ENCODE data around the gene NRXN3.

The NRXN3 gene

GRCh38 chr14:78829274-78829673, 659.1 kb downstream of the NRXN3 start:
- H3K27me3 Mint-ChIP-seq, result no peaks in the 10 kb centered on the region
- no peaks in the 10 kb centered on the region for H3K36me3 Mint-ChIP-seq (ENCODE audit: low read depth)
- no peak overlapping the region for H3K27ac Mint-ChIP-seq
- no peaks in the 10 kb centered on the region for H3K4me1 Mint-ChIP-seq (ENCODE audit: low read depth)
- no peak overlapping the region for H3K4me3 Mint-ChIP-seq
- H3K9me3 Mint-ChIP-seq, result no peaks in the 10 kb centered on the region
- intact Hi-C loops (cut with micrococcal nuclease), result no loop called here

- no peaks in the 10 kb centered on the region for H3K27me3 Mint-ChIP-seq
- intact Hi-C loops (cut with micrococcal nuclease), result no loop called here
- no peaks in the 10 kb centered on the region for H3K9me3 Mint-ChIP-seq
- H3K4me1 Mint-ChIP-seq (ENCODE audit: low read depth), result no peaks in the 10 kb centered on the region
- H3K36me3 Mint-ChIP-seq (ENCODE audit: low read depth), result no peaks in the 10 kb centered on the region
- H3K27ac Mint-ChIP-seq, result no peak overlapping the region
- H3K4me3 Mint-ChIP-seq, result no peak overlapping the region
Measured at GRCh38 chr14:78834766-78835451, 664.7 kb downstream of the NRXN3 start.

- no peak overlapping the region for H3K4me3 Mint-ChIP-seq
- intact Hi-C loops (cut with micrococcal nuclease), result no loop called here
- no peaks in the 10 kb centered on the region for H3K4me1 Mint-ChIP-seq (ENCODE audit: low read depth)
- no peaks in the 10 kb centered on the region for H3K36me3 Mint-ChIP-seq (ENCODE audit: low read depth)
- H3K27ac Mint-ChIP-seq, result no peak overlapping the region
- H3K9me3 Mint-ChIP-seq, result no peaks in the 10 kb centered on the region
- H3K27me3 Mint-ChIP-seq, result no peaks in the 10 kb centered on the region
Measured at GRCh38 chr14:78835909-78836308, 665.7 kb downstream of the NRXN3 start.

GRCh38 chr14:78836777-78837176, 666.6 kb downstream of the NRXN3 start:
- H3K4me1 Mint-ChIP-seq (ENCODE audit: low read depth), result no peaks in the 10 kb centered on the region
- no peak overlapping the region for H3K4me3 Mint-ChIP-seq
- H3K27me3 Mint-ChIP-seq, result no peaks in the 10 kb centered on the region
- intact Hi-C loops (cut with micrococcal nuclease), result no loop called here
- no peak overlapping the region for H3K27ac Mint-ChIP-seq
- no peaks in the 10 kb centered on the region for H3K36me3 Mint-ChIP-seq (ENCODE audit: low read depth)
- no peaks in the 10 kb centered on the region for H3K9me3 Mint-ChIP-seq

- Mint-ChIP-seq H3K27me3 (no peaks in the 10 kb centered on the region), H3K36me3 (ENCODE audit: low read depth) (no peaks in the 10 kb centered on the region), H3K27ac (no peak overlapping the region), H3K4me3 (no peak overlapping the region), H3K4me1 (ENCODE audit: low read depth) (no peaks in the 10 kb centered on the region), H3K9me3 (no peaks in the 10 kb centered on the region)
- intact Hi-C loops (cut with micrococcal nuclease), result no loop called here
Measured at GRCh38 chr14:78838959-78839358, 668.8 kb downstream of the NRXN3 start.

- no peak overlapping the region for H3K27ac Mint-ChIP-seq
- intact Hi-C loops (cut with micrococcal nuclease), result loop anchor here (10.0 kb wide), 1 partner anchor 816 kb away; no protein-coding TSS in a partner anchor
- no peaks in the 10 kb centered on the region for H3K4me1 Mint-ChIP-seq (ENCODE audit: low read depth)
- no peaks in the 10 kb centered on the region for H3K36me3 Mint-ChIP-seq (ENCODE audit: low read depth)
- no peak overlapping the region for H3K4me3 Mint-ChIP-seq
- no peaks in the 10 kb centered on the region for H3K27me3 Mint-ChIP-seq
- H3K9me3 Mint-ChIP-seq, result no peaks in the 10 kb centered on the region
Measured at GRCh38 chr14:78840898-78841297, 670.7 kb downstream of the NRXN3 start.

- Mint-ChIP-seq H3K27me3 (no peaks in the 10 kb centered on the region), H3K4me3 (no peak overlapping the region), H3K9me3 (no peaks in the 10 kb centered on the region), H3K4me1 (ENCODE audit: low read depth) (no peaks in the 10 kb centered on the region), H3K36me3 (ENCODE audit: low read depth) (no peaks in the 10 kb centered on the region), H3K27ac (no peak overlapping the region)
- intact Hi-C loops (cut with micrococcal nuclease), result loop anchor here (10.0 kb wide), 1 partner anchor 823 kb away; no protein-coding TSS in a partner anchor
Measured at GRCh38 chr14:78847801-78848200, 677.6 kb downstream of the NRXN3 start.

GRCh38 chr14:78848234-78848820, 678.2 kb downstream of the NRXN3 start:
- no peak overlapping the region for H3K4me3 Mint-ChIP-seq
- H3K27ac Mint-ChIP-seq, result no peak overlapping the region
- H3K4me1 Mint-ChIP-seq (ENCODE audit: low read depth), result no peaks in the 10 kb centered on the region
- no peaks in the 10 kb centered on the region for H3K9me3 Mint-ChIP-seq
- intact Hi-C loops (cut with micrococcal nuclease), result loop anchor here (10.0 kb wide), 1 partner anchor 824 kb away; no protein-coding TSS in a partner anchor
- H3K36me3 Mint-ChIP-seq (ENCODE audit: low read depth), result no peaks in the 10 kb centered on the region
- no peaks in the 10 kb centered on the region for H3K27me3 Mint-ChIP-seq

- intact Hi-C loops (cut with micrococcal nuclease), result loop anchor here (10.0 kb wide), 1 partner anchor 825 kb away; no protein-coding TSS in a partner anchor
- H3K27ac Mint-ChIP-seq, result no peak overlapping the region
Measured at GRCh38 chr14:78849952-78850351, 679.8 kb downstream of the NRXN3 start.

GRCh38 chr14:78851189-78851588, 681.0 kb downstream of the NRXN3 start:
- Mint-ChIP-seq H3K36me3 (ENCODE audit: low read depth) (no peaks in the 10 kb centered on the region), H3K4me1 (ENCODE audit: low read depth) (no peaks in the 10 kb centered on the region), H3K4me3 (no peak overlapping the region), H3K27me3 (no peaks in the 10 kb centered on the region), H3K27ac (no peak overlapping the region), H3K9me3 (no peaks in the 10 kb centered on the region)
- intact Hi-C loops (cut with micrococcal nuclease), result no loop called here

More at GRCh38 chr14:78849952-78850351, 679.8 kb downstream of the NRXN3 start:
- no peaks in the 10 kb centered on the region for H3K36me3 Mint-ChIP-seq (ENCODE audit: low read depth)
- no peaks in the 10 kb centered on the region for H3K4me1 Mint-ChIP-seq (ENCODE audit: low read depth)
- no peaks in the 10 kb centered on the region for H3K9me3 Mint-ChIP-seq
- H3K4me3 Mint-ChIP-seq, result no peak overlapping the region
- no peaks in the 10 kb centered on the region for H3K27me3 Mint-ChIP-seq

GRCh38 chr14:78852040-78852439, 681.9 kb downstream of the NRXN3 start:
- H3K36me3 Mint-ChIP-seq (ENCODE audit: low read depth), result no peaks in the 10 kb centered on the region
- intact Hi-C loops (cut with micrococcal nuclease), result no loop called here
- H3K27me3 Mint-ChIP-seq, result no peaks in the 10 kb centered on the region
- no peaks in the 10 kb centered on the region for H3K4me1 Mint-ChIP-seq (ENCODE audit: low read depth)
- no peak overlapping the region for H3K4me3 Mint-ChIP-seq
- H3K27ac Mint-ChIP-seq, result no peak overlapping the region
- no peaks in the 10 kb centered on the region for H3K9me3 Mint-ChIP-seq

GRCh38 chr14:78857974-78858373, 687.8 kb downstream of the NRXN3 start:
- intact Hi-C loops (cut with micrococcal nuclease), result no loop called here
- Mint-ChIP-seq H3K27ac (no peak overlapping the region), H3K36me3 (ENCODE audit: low read depth) (no peaks in the 10 kb centered on the region), H3K4me3 (no peak overlapping the region), H3K27me3 (no peaks in the 10 kb centered on the region), H3K9me3 (no peaks in the 10 kb centered on the region), H3K4me1 (ENCODE audit: low read depth) (no peaks in the 10 kb centered on the region)

- no peaks in the 10 kb centered on the region for H3K4me1 Mint-ChIP-seq (ENCODE audit: low read depth)
- intact Hi-C loops (cut with micrococcal nuclease), result no loop called here
- no peak overlapping the region for H3K4me3 Mint-ChIP-seq
- H3K9me3 Mint-ChIP-seq, result no peaks in the 10 kb centered on the region
- H3K27me3 Mint-ChIP-seq, result no peaks in the 10 kb centered on the region
- H3K27ac Mint-ChIP-seq, result no peak overlapping the region
- no peaks in the 10 kb centered on the region for H3K36me3 Mint-ChIP-seq (ENCODE audit: low read depth)
Measured at GRCh38 chr14:78863143-78863542, 693.0 kb downstream of the NRXN3 start.

GRCh38 chr14:78872837-78873236, 702.7 kb downstream of the NRXN3 start:
- Mint-ChIP-seq H3K36me3 (ENCODE audit: low read depth) (no peaks in the 10 kb centered on the region), H3K9me3 (no peaks in the 10 kb centered on the region), H3K4me1 (ENCODE audit: low read depth) (no peaks in the 10 kb centered on the region), H3K27ac (no peak overlapping the region), H3K4me3 (no peak overlapping the region), H3K27me3 (no peaks in the 10 kb centered on the region)
- intact Hi-C loops (cut with micrococcal nuclease), result no loop called here

- H3K36me3 Mint-ChIP-seq (ENCODE audit: low read depth), result no peaks in the 10 kb centered on the region
- no peaks in the 10 kb centered on the region for H3K4me1 Mint-ChIP-seq (ENCODE audit: low read depth)
- no peak overlapping the region for H3K27ac Mint-ChIP-seq
- H3K4me3 Mint-ChIP-seq, result no peak overlapping the region
- no peaks in the 10 kb centered on the region for H3K9me3 Mint-ChIP-seq
- intact Hi-C loops (cut with micrococcal nuclease), result no loop called here
- no peaks in the 10 kb centered on the region for H3K27me3 Mint-ChIP-seq
Measured at GRCh38 chr14:78873581-78873980, 703.4 kb downstream of the NRXN3 start.

Measured in dendritic cell treated with granulocyte-macrophage colony-stimulating factor and Interleukin-4, amounts not matched to agents 40 ng/mL and 50 ng/mL, for 4 days (primary cell).